Left lung (tissue), 10 donors: ENCODE results near the gene PLK1. TPM values are rescaled to one million over a fixed set of nuclear protein-coding genes. Genes with fewer than 3 reads are reported as not detected.
A peak's percentile ranks its signal among the peaks of the same experiment; 100 is the strongest.
"Not testable (repeated sequence)": the region's sequence is repeated elsewhere in the genome, so short reads cannot be mapped to it uniquely, and the experiment has no call there.

ENCODE experiments used
- ATAC-seq: fragments of 200-7000 bp; cut with Tn5 transposase; one replicate; pipeline ENCODE4 v1.9.1; 2020; ENCODE audit warnings: moderate library complexity
- DNase-seq, 4 donors: peaks; one replicate each; pipeline ENCODE4 v3.0.0-alpha.2; 2013 to 2020
- H3K27ac ChIP-seq, 2 donors: fragments of 200-600 bp; sonication (generic) in 1 of 2; one replicate each; pipeline versions ENCODE4 v1.5.0 to v1.8.0; 2020 to 2021
- H3K27me3 ChIP-seq, 2 donors: fragments of 200-600 bp; sonication (generic) in 1 of 2; one replicate each; pipeline versions ENCODE4 v1.5.0 to v1.8.0; 2020 to 2021
- H3K36me3 ChIP-seq, 2 donors: fragments of 200-600 bp; sonication (generic) in 1 of 2; one replicate each; pipeline versions ENCODE4 v1.5.0 to v1.8.0; 2020 to 2021
- H3K4me1 ChIP-seq, 2 donors: fragments of 200-600 bp; one replicate each; pipeline ENCODE4 v1.8.0; 2021
- H3K4me3 ChIP-seq, 2 donors: fragments of 200-600 bp; sonication (generic) in 1 of 2; one replicate each; pipeline versions ENCODE4 v1.5.0 to v1.8.0; 2020 to 2021; ENCODE audit warnings: mild to moderate bottlenecking in 1 of 2
- H3K9me3 ChIP-seq, 2 donors: fragments of 200-600 bp; sonication (generic) in 1 of 2; one replicate each; pipeline versions ENCODE4 v1.5.0 to v1.8.0; 2020 to 2021
- CTCF ChIP-seq, 2 donors: fragments of 200-600 bp; sonication (generic) in 1 of 2; IDR thresholded peaks; one replicate each; pipeline versions ENCODE4 v1.5.0 to v1.8.0; 2021; ENCODE audit warnings: antibody characterized with exemption in 2 of 2
- intact Hi-C, 2 donors: fragments of 100-400 bp; cut with DNase I; formaldehyde crosslinking; loops; one replicate each; pipeline versions ENCODE4 v1.11.2 to v1.14.2; 2022
- polyA plus RNA-seq, 6 donors: library from polyadenylated mRNA; unstranded; fragments of 120-200 nt; gene quantifications; one replicate each; pipeline ENCODE4 v1.2.1, GENCODE V29; 2013; ENCODE audit not compliant: insufficient read length in 6 of 6
- total RNA-seq, 2 donors: library from RNA; stranded (reverse); fragmentation: NEBNext Ultra II Directional; extraction: Animal tissue kit (Norgen Biotek cat#: 25700); gene quantifications; one replicate each; pipeline ENCODE4 v1.2.1, GENCODE V29; 2021
- donor health status: DM: no; HTN: yes; CAD: no.
- donor health status: DM: no; HTN: no; CAD: no.

Gene PLK1
- total and polyA plus RNA-seq, 8 donors, result 3.0 to 52.5 (median 22.6) TPM

DNA sequence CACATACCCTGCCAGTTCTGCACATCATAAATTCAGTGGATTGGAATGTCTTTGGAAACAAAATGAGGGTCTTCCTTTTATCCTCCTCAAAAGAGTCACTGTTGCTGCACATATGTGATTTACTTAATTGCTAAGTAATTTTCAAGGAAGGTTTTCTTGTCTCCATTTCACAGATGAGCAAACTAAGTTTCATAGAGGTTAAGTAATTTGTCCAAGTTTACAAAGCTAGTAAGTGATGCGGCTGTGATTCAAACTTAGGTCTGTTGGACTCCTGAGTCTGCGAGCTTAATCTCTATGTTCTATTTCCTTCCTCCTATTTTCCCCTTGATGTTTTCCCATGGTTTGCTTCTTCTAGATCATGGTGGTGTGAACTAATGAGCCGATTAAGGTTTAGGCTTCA is 48.0 kb downstream of the PLK1 start:
- Histone ChIP-seq H3K4me3 (no peak overlapping the region), H3K36me3 (no peaks in the 10 kb centered on the region), H3K27me3 (peaks cover 0 to 8% of the 10 kb centered on the region in 2 donors), H3K27ac (no peak overlapping the region), H3K4me1 (no peaks in the 10 kb centered on the region), H3K9me3 (peaks cover 0 to 16% of the 10 kb centered on the region in 2 donors)
- no peak for ATAC-seq
- TF ChIP-seq CTCF (IDR thresholded peaks at IDR 0.05), result no peak
- intact Hi-C loops, result loop anchor here in 1 of 2 donors (10.0 kb wide), 1 partner anchor 528 kb away; the partner anchor contains the start of gene CACNG3
- DNase-seq, result no peak

- no peak for ATAC-seq
- DNase-seq, result no peak
- H3K27me3 ChIP-seq, result peaks cover 0 to 8% of the 10 kb centered on the region in 2 donors
- no peaks in the 10 kb centered on the region for H3K4me1 ChIP-seq
- peak in 1 of 2 donors; percentile 1 for TF ChIP-seq CTCF (IDR thresholded peaks at IDR 0.05)
- H3K27ac ChIP-seq, result no peak overlapping the region
- intact Hi-C loops, result loop anchor here in 1 of 2 donors (10.0 kb wide), 1 partner anchor 527 kb away; the partner anchor contains the start of gene CACNG3
- no peaks in the 10 kb centered on the region for H3K36me3 ChIP-seq
- H3K4me3 ChIP-seq, result no peak overlapping the region
- peaks cover 0 to 4% of the 10 kb centered on the region in 2 donors for H3K9me3 ChIP-seq
These were observed 49.4 kb downstream of the PLK1 start for GRCh38 chr16:23728112-23728477.

DNA sequence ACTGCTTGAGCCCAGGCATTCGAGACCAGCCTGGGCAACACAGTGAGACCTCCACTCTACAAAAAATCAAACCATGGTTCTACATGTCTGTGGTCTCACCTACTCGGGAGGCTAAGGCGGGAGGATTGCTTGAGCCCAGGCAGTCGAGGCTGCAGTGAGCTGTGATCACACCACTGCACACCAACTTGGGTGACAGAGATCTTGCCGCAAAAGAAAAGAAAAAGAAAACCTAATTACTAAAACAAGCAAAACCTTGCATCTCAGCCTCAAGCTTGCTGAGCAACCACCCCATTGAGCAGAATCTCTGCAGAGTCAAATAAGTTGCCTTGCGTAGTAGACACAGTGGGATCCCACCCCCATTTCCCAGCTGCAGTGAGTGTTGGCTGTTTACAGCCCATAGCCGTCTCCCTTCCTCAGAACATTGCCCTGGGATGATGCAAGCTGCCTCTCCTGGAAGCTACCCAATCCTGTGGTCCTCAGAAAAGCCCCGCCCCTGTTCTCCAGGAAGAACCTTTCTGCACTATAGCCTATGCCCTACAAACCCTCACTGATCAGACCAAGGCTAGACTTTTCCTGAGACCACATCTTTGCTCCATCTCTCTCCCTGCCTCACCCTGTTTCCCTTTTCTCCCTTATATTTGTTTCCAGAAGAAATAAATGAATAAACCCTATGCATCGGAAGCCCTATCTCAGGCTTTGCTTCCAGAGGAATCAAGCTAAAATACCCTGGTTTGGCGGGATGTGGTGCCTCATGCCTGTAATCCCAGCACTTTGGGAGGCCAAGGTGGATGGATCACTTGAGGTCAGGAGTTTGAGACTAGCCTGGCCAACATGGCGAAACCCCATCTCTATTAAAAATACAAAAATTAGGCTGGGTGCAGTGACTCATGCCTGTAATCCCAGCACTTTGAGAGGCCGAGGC is 51.1 kb downstream of the PLK1 start:
- no peaks in the 10 kb centered on the region for H3K36me3 ChIP-seq
- DNase-seq (peak in 1 of 4 donors; percentile 20), ATAC-seq (peak; percentile 50)
- intact Hi-C loops, result loop anchor here in 1 of 2 donors (10.0 kb wide), 1 partner anchor 525 kb away; the partner anchor contains the start of gene CACNG3
- peaks cover 0 to 8% of the 10 kb centered on the region in 2 donors for H3K27me3 ChIP-seq
- H3K27ac ChIP-seq, result no peak overlapping the region
- no peak for TF ChIP-seq CTCF (IDR thresholded peaks at IDR 0.05)
- no peaks in the 10 kb centered on the region for H3K4me1 ChIP-seq
- no peak overlapping the region for H3K4me3 ChIP-seq
- no peaks in the 10 kb centered on the region for H3K9me3 ChIP-seq

DNA sequence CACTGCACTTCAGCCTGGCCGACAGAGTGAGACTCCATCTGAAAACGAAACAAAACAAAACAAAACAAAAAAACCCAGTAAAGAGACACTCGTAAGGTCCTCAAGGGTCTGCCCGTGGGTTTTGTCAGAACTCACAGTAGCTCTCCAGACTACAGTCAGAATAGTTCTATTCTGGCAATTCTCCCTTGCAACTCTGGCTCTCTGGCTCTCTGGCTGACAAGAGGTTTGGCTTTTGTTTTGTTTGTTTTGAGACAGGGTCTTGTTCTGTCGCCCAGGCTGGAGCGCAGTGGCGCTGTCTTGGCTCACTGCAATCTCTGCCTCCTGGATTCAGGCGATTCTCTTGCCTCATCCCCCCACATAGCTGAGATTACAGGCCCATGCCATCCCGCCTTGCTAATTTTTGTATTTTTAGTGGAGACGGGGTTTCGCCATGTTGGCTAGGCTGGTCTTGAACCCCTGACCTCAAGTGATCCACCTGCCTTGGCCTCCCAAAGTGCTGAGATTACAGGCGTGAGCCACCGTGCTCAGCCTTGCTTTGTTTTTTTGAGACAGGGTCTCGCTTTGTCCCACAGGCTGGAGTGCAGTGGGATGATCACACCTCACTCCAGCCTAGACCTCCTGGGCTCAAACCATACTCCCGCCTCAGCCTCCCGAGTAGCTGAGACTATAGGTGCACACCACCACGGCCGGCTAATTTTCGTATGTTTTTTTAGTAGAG is 55.6 kb downstream of the PLK1 start:
- no peak for TF ChIP-seq CTCF (IDR thresholded peaks at IDR 0.05)
- intact Hi-C loops, result no loop called here
- H3K36me3 ChIP-seq, result no peaks in the 10 kb centered on the region
- no peaks in the 10 kb centered on the region for H3K9me3 ChIP-seq
- ATAC-seq (no peak), DNase-seq (no peak)
- no peaks in the 10 kb centered on the region for H3K4me1 ChIP-seq
- H3K27ac ChIP-seq, result no peak overlapping the region
- H3K4me3 ChIP-seq, result no peak overlapping the region
- H3K27me3 ChIP-seq, result peaks cover 0 to 6% of the 10 kb centered on the region in 2 donors

- intact Hi-C loops, result not testable (repeated sequence)
These were observed 58.8 kb downstream of the PLK1 start for GRCh38 chr16:23737423-23738028.

More at GRCh38 chr16:23737423-23738028, 58.8 kb downstream of the PLK1 start:
- not testable (repeated sequence) for H3K9me3 ChIP-seq, H3K4me1 ChIP-seq, H3K36me3 ChIP-seq, H3K27ac ChIP-seq, H3K27me3 ChIP-seq, DNase-seq, H3K4me3 ChIP-seq, ATAC-seq
